GM19023 (cell line): ENCODE measurements around the gene VAMP2.
A peak's percentile ranks its signal among the peaks of the same experiment; 100 is the strongest.

Source experiments
- ATAC-seq: cut with Tn5 transposase; IDR thresholded peaks from one replicate; pipeline ENCODE4 v1.9.1; 2021; ENCODE audit warnings: mild to moderate bottlenecking, moderate library complexity; ENCODE audit not compliant: unreplicated experiment

Gene VAMP2, protein sequence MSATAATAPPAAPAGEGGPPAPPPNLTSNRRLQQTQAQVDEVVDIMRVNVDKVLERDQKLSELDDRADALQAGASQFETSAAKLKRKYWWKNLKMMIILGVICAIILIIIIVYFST

DNA sequence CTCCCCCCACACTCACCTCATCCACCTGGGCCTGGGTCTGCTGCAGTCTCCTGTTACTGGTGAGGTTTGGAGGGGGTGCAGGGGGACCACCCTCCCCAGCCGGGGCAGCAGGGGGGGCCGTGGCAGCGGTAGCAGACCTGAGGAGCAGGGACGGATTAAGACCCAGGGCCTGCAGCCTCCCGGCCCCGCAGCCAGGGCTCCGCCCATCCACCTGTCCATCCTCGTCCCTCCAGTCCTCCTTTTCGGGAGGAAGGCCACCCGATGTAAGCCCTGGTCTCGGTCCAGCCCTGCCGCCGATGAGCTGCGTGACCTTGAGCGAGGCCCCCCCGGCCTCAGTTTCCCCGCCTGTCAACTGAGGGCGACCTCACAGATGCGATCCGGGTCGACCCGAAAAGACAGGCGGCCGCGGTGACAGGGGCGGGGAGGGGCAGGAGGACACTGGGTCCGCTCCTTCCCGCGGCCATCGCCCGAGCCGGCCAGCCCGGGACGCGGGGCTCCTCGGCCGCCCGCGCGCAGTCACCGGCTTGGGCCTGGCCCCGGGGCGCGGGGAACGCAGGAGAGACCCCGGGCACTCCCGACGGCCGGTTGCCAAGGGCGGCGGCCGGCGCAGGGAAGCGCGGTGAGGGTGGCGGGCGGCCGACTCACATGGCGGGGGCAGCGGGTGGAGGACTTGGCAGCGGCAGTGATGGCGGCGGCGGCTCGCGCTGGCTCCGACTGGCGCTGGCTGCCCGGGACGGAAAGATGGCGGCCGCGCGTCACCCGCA lies at the start of gene VAMP2:
Gene VAMP2 (minus strand): TSS at position 716 of the 764 bp plus-strand sequence. CDS start 69 bp downstream, at position 647.
- no peak for ATAC-seq

DNA sequence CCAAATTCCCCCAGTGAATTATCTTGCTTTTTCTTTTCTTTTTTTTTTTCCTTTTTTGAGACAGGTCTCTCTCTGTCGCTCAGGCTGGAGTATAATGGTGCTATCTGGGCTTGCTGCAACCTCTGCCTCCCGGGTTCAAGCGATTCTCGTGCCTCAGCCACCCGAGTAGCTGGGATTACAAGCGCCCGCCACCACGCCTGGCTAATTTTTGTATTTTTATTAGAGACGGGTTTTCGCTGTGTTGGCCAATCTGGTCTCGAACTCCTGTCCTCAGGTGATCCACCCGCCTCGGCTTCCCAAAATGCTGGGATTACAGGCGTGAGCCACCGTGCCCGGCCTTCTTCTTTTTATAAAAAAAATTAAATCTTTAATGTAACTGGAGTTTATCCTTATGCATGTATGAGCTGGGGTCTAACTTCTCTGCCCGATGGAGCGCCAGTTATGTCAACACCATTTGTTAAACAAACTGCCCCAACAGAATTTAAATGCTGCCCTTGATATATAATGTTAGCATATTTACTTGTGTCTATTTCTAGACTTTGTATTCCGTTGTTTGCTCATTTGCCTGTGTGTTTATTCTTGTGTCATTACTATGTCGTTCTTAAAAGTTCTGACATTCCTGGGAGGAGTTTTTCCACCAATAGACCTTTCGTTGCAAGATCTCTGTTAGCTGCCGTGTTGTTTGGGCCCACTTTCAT lies 48.2 kb upstream of the VAMP2 start:
- ATAC-seq = peak; percentile 16

DNA sequence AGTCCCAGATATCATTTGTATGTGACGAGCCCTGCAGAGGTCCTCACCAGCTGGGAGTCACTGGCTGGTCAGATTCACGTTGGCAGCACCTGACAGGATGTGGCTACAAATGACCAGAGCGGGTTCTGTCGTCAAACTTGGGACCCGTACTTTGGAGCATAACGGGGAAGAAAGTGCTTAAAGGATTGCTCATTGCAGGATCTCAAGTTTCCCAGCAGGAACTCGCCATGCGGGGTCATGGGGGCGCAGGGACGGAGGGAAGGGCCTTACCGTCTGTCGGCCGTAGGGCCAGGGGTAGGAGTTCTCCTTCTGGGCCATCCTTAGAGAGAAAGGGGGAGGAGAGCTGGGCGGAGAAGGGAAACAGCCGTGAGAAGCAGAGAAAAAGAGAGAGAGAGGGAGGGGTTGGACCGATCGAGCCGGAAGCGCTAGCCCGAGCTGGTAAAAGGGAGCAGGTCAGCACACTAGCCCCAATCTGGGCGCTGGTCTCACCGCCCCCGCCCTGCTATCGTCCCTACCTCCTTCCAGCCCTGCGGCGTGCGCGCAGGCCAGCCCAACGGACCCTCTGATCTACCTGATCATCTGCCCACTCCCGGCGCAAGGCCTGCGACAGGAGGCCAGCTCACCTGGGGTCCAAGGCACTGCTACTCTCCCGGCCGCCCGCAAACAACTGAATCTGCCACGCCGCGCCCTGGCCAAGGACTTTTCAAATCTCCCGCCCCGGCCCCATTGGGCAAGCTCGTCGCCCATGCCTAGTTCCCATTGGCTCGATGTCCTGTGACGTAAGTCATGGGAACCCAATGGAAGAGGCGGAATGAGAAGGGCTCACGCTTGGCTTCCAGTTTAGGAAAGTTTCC lies 47.4 kb upstream of the VAMP2 start, which contains the start of gene AURKB:
Gene AURKB (minus strand): TSS at position 669 of the 854 bp plus-strand sequence. CDS start 351 bp downstream, at position 318.
- ATAC-seq = peak; percentile 86

DNA sequence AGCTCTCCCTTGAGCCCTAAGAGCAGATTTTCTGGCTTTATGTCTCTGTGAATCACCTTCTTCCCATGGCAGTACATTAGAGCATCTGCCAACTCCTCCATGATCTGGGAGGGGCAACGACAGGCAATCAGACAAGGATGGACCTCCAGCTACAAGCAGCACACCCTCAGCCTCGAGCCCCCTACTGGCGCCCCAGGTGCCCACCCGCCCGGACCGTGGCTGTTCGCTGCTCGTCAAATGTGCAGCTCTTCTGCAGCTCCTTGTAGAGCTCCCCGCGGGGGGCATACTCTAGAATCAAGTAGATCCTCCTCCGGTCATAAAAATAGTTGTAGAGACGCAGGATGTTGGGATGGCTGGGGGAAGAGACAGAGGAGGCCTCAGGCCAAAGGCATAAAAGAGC lies 43.8 kb upstream of the VAMP2 start:
- ATAC-seq = no peak

DNA sequence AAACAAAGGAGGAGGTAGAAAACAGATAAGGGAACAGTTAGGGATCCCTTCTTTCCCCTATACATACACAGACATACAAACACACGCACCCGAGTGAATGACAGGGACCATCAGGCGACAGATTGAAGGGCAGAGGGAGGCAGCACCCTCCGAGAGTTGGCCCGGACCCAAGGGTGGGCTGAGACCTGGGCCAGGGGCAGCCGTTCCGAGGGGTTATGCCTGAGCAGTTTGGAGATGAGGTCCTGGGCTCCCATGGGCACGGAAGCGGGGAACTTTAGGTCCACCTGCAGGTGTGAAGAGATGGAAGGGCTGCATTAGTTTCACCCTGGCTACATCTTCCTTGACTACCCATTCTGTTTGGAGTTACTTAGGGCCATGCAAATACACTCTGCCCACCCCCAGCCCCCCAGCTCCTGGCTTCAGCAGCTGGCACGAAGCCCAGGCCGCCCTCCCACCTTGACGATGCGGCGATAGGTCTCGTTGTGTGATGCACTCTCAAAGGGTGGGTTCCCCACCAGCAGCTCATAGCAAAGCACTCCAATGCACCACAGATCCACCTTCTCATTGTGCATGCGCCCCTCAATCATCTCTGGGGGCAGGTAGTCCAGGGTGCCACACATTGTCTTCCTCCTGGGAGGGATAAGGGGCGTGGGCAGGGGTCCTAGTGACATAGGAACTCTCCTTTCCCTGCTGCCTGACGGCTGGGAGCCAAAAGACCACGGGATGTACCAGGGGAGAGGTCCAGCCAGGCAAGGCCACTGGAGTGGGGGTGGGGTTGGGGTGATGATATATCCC lies 42.2 kb upstream of the VAMP2 start:
- ATAC-seq = no peak

DNA sequence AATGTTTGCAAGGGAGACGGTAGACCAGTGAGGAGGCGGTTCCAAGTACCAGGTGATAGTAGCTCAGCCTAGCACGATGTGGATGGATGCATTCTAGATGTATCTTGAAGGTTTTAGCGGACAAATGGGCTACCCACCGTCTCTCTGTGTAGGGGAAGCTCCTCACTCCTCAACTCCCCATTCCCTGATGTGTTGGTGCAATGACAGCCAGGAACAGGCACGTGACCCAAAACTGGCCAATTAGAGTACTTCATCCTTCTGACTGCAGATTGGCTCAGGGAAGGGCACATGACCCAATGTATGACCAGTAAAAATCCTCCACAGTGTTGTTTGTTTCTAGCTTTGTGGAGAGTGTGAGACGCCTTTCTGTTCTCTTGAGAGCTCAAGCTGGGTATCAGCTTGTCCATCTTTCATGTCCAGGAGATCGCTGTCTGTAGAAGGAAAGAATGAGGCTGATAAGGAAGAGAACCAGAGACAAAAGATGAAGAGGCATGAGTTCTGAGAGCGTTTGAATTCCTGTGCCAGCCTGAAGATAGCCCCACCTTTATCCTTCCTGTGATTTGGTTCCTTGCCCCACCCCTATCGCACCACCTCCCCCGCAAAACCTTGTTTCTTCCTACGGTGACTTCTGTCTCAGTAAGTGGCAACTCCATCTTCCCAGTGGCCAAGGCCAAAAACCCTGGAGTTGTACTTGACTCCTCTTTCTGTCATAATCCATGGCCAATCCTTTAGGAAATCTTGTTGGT lies 29.5 kb upstream of the VAMP2 start:
- no peak for ATAC-seq

DNA sequence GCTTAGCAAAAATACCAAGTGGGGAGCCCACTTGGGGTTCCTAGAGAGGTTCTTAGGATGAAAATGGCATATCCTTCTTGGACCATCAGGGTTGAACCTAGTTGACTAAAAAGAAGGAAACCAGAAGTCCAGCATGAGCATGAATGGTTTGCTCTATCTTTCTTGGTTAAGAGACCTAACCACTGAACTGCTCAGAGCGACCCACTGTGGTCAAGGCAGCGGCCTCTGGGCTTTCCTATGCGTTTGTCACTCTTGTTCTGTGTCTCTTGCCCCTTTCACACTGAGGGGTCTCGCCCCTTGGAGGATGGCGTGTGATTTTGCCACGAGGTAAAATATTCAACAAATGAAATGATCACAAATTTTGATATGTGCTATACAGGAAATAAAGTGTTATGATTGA lies 27.8 kb upstream of the VAMP2 start:
- no peak for ATAC-seq

DNA sequence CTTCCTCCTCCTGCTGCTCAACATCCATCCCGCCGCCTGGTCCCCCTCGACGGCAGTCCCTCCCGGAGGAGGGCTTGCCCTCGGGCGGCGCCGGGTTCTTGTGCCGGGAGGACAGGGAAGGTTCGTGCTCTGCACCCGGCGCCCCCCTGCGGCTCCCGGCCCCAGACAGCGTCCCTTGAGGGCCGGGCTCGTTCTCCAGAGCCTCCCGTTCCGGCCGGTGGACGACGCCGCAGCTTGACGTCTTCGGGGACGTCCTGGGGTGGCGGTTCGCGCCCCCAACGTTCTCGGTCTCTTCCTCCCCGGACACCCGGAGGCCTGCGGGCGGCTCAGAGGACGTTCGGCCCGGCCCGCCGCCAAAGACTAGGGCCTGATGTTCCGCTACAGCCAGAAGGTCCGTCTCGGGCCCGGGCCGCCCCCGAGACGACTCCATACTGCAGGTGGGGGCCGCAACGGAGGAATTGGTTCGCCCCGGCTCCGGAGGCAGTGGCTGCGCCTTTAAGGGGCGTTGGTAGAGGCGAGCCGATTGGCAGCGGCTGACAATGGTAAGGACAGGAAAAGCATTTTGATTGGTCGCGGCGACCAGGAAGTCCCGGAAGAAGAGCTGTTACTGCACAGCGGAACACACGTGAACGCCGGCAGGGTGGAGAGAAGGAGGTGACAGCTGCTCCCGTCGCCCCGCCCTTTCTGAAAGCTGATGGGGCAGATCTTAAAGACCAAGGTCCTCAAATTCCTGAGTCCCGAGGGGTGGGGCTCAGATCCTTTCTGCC lies 27.1 kb upstream of the VAMP2 start, which contains the start of gene BORCS6:
Gene BORCS6 (minus strand): TSS at position 470 of the 767 bp plus-strand sequence. CDS start 40 bp downstream, at position 430.
- peak; percentile 49 for ATAC-seq

DNA sequence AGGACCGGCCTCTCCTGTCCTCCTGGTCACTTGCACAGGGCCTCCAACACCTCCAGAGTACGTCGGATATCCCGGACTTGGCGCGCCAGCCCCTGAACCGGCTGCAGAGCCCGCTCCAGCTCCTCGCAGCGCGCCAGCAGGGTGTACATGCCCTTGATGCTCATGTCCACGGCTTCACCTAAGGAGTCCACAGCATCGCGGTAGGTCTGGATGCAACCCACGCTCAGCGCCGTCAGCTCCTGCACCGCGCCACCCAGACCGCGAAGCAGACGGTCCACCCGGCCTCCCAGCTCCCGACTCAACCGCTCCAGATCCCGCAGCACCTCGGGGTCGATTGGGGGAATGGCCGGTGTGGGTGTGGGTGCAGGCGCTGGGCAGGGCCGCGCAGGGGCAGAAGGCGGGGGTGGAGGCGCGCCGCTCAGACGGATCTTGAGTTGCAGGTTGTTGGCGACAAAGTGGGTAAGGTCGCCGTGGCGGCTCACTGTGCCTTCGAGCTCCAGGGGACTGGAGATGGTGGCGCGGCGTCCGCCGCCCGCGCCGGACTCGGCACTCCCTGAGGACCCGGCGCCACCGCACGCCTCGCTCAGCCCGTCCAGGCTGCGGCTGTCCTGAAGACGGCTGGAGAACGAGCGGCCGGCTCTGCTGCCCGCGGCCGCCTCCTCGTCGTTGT lies 26.4 kb upstream of the VAMP2 start:
- no peak for ATAC-seq

DNA sequence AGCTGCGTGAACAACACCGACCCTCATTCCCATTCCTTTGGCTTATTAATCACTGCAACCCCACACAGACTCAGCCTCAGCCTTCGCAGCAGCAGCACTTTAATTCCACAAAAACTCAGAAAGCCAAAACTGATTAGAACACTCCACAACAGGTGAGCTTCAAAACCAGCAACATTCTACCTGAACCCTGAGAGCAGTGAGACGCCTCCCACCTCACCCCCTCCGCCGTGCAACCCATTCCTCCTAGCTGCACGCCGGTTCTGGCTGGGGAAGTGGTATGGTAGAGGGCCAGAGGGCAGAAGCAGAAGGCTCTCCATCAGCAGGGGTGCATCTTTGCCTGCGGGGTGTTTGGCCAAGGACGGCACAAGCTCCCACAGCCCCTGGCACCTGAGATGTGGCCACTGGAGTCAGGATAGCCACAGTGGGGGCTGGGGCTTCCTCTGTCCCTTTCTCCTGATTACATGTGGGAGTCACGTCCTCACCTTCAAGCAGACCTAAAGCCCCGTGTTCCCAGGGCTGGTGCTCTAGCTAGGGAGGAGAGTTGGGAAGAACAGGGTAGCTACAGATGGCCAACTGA lies 25.6 kb upstream of the VAMP2 start:
- no peak for ATAC-seq

DNA sequence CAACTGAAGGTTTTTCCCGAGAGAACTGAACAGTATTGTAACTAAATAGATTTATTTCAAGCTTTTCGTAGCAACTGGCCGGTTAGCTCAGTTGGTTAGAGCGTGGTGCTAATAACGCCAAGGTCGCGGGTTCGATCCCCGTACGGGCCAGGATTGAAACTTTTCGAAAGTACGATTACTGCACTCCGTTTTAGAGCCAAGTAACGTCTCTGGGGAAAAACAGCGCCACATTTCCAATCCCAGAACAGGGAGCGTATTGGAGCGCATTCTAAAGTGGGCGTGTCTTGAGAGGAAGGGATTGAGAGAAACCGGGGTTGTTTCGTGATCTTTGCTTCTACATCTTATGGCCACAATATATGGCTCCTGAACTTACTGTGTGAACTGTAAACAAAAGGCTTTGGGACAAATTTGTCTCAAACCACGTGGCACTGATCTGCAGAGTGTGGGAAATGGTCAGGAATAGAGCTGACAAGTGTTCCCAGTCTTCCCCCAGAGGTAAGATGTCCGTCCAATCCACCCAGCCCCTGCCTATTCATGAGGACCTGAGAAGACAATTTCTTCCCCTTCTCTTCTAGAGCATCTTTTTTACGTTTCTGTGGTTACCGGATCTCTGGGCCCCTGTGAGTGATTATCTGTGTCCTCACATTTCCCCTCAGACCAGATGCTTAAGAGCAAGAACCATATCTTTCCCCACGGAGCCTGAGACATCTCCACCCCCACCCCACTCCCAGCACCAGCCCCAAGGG lies 24.9 kb upstream of the VAMP2 start:
- ATAC-seq = no peak

DNA sequence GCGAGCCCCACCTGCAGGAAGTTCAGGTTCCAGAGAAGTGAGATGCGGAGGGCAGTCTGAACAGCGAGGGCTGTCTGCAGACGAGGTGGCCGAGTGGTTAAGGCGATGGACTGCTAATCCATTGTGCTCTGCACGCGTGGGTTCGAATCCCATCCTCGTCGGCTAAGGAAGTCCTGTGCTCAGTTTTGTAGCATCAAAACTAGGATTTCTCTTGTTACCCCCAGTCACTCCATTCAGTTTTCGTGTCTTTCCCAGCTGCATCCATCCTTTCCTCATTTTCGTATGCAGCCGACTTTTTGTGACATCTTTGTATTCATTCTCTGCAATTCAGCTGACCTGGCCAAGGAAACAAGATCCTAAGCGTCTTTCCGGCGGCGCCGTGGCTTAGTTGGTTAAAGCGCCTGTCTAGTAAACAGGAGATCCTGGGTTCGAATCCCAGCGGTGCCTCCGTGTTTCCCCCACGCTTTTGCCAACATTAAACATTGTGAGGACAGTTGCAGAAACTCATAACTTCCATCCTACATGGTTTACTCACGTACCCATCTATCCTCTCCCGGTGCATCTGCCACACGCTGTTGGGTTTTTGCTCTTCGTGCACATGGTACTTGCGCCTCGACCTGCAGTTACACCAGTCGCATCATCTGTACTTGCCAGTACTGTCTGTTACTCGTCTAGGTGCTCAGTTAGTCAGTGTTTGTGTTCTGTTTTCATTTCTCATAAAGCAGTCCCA lies 24.2 kb upstream of the VAMP2 start:
- ATAC-seq = no peak

DNA sequence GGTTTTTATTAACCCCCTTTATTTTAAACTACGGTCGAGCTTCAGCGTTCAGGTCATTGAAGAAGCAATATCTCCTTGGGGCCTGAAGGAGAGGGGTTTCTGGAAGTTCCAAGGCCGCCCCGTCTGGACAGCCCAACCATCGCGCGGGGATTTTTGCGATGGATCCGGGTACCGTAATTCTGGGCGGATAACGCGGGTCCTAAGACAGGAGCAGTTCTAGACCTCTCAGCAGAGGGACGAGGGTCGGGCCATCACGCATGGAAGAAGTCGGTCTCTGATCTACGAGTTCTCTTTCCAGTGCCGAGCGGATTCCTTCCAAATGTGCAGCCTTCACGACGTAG lies 23.7 kb upstream of the VAMP2 start:
- no peak for ATAC-seq

DNA sequence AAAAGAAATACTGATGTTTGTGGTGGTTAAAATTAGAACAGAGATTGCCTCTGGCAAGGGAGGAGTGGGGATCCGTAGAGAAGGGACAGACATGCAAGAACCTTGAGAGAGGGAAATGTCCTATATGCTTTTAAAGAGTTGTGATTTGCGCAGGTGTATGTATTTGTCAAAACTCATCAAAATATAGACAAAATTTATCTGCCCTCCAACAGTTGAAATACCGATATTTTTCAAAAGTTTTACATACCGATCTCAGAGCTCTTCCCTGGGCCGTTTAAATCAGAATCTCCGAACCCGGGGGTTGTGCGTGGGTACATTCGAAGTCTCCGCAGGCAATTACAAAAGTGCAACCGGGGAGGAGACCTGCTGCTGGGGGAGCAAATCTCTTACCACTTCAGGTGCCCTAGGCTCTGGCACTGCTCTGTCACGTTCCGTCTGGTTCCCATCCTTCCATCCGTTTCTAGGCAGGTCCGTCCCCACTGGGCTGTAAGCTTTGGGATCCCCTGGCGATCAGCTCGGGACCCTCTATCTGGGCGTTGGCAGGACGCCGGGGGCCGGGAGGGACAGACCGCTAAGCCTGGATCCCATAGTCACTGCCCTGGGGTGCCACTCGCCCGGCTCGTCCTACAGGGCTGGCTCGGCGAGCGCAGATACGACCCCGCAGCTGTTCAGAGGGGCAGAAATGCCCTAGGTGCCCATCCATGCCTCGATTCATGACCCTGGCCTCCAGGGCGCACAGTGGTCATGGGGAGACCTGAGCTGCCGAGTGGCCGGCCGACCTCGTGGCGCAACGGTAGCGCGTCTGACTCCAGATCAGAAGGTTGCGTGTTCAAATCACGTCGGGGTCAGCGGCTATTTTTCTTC lies 23.1 kb upstream of the VAMP2 start:
- no peak for ATAC-seq

DNA sequence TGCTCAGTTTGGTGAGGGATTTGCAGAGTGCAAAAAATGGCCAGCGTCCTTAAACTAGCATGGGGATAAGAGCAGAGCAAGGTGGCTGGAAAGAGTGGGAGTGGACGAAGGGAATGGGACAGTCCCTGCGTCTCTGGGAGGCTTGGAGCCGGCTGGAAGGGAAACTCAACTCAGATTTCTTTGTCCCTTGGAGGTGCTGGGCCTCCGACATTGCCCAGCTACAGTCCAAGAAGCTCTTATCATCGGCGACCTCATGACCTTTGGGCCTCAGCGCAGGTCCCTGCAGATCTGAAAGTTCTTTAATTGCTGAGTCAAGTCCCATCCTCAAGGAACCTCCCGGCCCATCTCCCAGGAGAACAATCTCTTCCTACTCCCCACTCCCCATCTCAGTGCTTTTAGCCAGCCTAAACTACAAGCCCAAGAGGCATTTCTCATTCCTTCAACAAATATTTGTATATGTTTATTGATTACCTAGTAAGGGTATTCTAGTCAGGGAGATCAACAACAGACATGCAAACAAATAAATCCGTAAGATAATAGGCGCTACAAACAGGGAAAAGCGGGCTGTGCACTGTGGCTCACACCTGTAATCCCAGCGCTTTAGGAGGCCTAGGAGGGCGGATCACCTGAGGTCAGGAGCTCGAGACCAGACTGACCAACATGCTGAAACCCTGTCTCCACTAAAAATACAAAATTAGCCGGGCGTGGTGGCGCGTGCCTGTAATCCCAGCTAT lies 14.4 kb upstream of the VAMP2 start:
- no peak for ATAC-seq
